A673 (cell line): Measurements from ENCODE around the gene THG1L. TPM values are rescaled to one million over a fixed set of nuclear protein-coding genes. Genes with fewer than 3 reads are reported as not detected.

Source experiments
- BruUV-seq: library from RNA; stranded (reverse); fragments of 400-500 nt; replicated peaks from 2 replicates; lab custom pipeline; 2021; lab: Mats Ljungman, UMichigan
- CTCF ChIA-PET: fragments of 300-600 bp; sonication (Branson Sonifier 250); formaldehyde crosslinking; loops from one replicate; lab custom pipeline; 2022; ENCODE audit warnings: antibody characterized with exemption; lab: Charles Lee
- POLR2A ChIA-PET: fragments of 300-600 bp; sonication (Branson Sonifier 250); formaldehyde crosslinking; loops from one replicate; lab custom pipeline; 2022; ENCODE audit warnings: antibody characterized with exemption; ENCODE audit not compliant: low non-redundant PET; lab: Charles Lee
- DNase-seq: peaks from one replicate; pipeline ENCODE4 v3.0.0-alpha.2; 2015; ENCODE audit warnings: low spot score
- H3K27ac ChIP-seq: fragments of 200-600 bp; sonication (generic); 2 replicates; pipeline ENCODE4 v1.5.1; 2016; ENCODE audit warnings: mixed run types, low read depth, mild to moderate bottlenecking, mixed read lengths, antibody characterized with exemption, low read length; ENCODE audit not compliant: poor library complexity, severe bottlenecking
- H3K27me3 ChIP-seq: fragments of 200-600 bp; sonication (generic); replicated peaks from 2 replicates; pipeline ENCODE4 v1.6.1; 2017; ENCODE audit warnings: mixed run types, low read depth, mild to moderate bottlenecking, mixed read lengths, antibody characterized with exemption, low read length; ENCODE audit not compliant: insufficient read depth, poor library complexity
- H3K36me3 ChIP-seq: fragments of 200-600 bp; sonication (generic); 2 replicates; pipeline ENCODE4 v1.6.1; 2016; ENCODE audit warnings: mixed run types, mild to moderate bottlenecking, mixed read lengths, antibody characterized with exemption, low read length; ENCODE audit not compliant: insufficient read depth, poor library complexity, severe bottlenecking
- H3K4me1 ChIP-seq: fragments of 200-600 bp; sonication (generic); 2 replicates; pipeline ENCODE4 v1.6.1; 2017; ENCODE audit warnings: mixed run types, mild to moderate bottlenecking, mixed read lengths, antibody characterized with exemption, low read length; ENCODE audit not compliant: insufficient read depth, poor library complexity, severe bottlenecking
- H3K4me3 ChIP-seq: fragments of 200-600 bp; sonication (generic); 2 replicates; pipeline ENCODE4 v1.5.1; 2016; ENCODE audit warnings: low read depth, mixed run types, mild to moderate bottlenecking, mixed read lengths, low read length; ENCODE audit not compliant: poor library complexity, severe bottlenecking
- H3K9me3 ChIP-seq: fragments of 200-600 bp; sonication (generic); 2 replicates; pipeline ENCODE4 v1.6.1; 2016; ENCODE audit warnings: mixed run types, low read depth, mild to moderate bottlenecking, mixed read lengths, antibody characterized with exemption, low read length; ENCODE audit not compliant: poor library complexity, severe bottlenecking
- CTCF ChIP-seq: fragments of 300-800, 200-600 bp; sonication (generic); conservative IDR thresholded peaks from 2 replicates; pipeline ENCODE4 v1.5.1; 2017; ENCODE audit warnings: low read depth, mild to moderate bottlenecking, antibody characterized with exemption, low read length, moderate library complexity, mixed read lengths
- EZH2 ChIP-seq: fragments of 200-600 bp; sonication (generic); IDR thresholded peaks from 2 replicates; pipeline ENCODE4 v1.6.1; 2017; ENCODE audit warnings: borderline replicate concordance, low read depth, mild to moderate bottlenecking, mixed read lengths, antibody characterized with exemption, low read length; ENCODE audit not compliant: poor library complexity, severe bottlenecking
- intact Hi-C: fragments of 100-400 bp; cut with micrococcal nuclease; formaldehyde crosslinking; loops from one replicate; pipeline ENCODE4 v1.10.0; 2022; ENCODE audit not compliant: unreplicated experiment
- total RNA-seq: library from RNA; stranded (reverse); gene quantifications from 2 replicates; pipeline ENCODE4 v1.2.3, GENCODE V29; 2021

Gene THG1L
- total RNA-seq, 1 experiment from 2014 or later = 11.8 TPM

DNA sequence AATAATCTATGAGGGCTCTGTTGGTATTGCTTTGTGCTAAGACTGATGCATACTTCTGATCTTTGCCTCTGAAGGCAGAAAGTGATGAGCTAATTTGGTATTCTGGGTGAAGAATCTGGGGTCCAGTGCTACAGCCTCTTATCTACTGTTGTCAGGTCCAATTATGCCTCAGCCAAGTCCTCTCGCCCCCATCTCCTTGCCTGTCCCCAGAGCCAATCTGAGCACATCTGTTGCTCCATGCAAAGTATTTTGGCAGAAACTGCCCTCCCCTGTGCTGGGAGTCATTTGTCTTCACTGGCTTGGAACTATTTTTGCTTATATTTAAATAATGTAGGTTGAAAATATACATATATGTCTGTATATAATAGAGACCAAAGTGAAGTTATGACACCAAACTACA lies 35.7 kb downstream of the THG1L start:
- BruUV-seq = no TSS peak
- intact Hi-C loops = loop anchor here (10.0 kb wide), 1 partner anchor 1368 kb away; no protein-coding TSS in a partner anchor
- CTCF ChIA-PET = no interaction called here

GRCh38 chr5:157767689-157768088 lies 36.5 kb downstream of the THG1L start:
- no peaks in the 10 kb centered on the region for H3K4me1 ChIP-seq
- no peaks in the 10 kb centered on the region for H3K9me3 ChIP-seq
- no peak overlapping the region for H3K4me3 ChIP-seq
- no peak overlapping the region for H3K27ac ChIP-seq
- no peak for DNase-seq
- no TSS peak for BruUV-seq
- intact Hi-C loops = loop anchor here (10.0 kb wide), 1 partner anchor 1367 kb away; no protein-coding TSS in a partner anchor
- TF ChIP-seq CTCF (no peak), EZH2 (no peak)
- POLR2A ChIA-PET = no interaction called here
- H3K27me3 ChIP-seq = no peaks in the 10 kb centered on the region
- CTCF ChIA-PET = interaction anchor here (0.5 kb wide), 1 partner anchor 183 kb away, joined by 3 read pairs; no protein-coding TSS in a partner anchor
- H3K36me3 ChIP-seq = no peaks in the 10 kb centered on the region

More for the DNA sequence above, 35.7 kb downstream of the THG1L start:
- POLR2A ChIA-PET = no interaction called here
- no peaks in the 10 kb centered on the region for H3K9me3 ChIP-seq
- DNase-seq = no peak
- no peak overlapping the region for H3K4me3 ChIP-seq
- no peaks in the 10 kb centered on the region for H3K27me3 ChIP-seq
- H3K27ac ChIP-seq = no peak overlapping the region
- H3K36me3 ChIP-seq = no peaks in the 10 kb centered on the region
- no peaks in the 10 kb centered on the region for H3K4me1 ChIP-seq
- TF ChIP-seq EZH2 (no peak), CTCF (no peak)

DNA sequence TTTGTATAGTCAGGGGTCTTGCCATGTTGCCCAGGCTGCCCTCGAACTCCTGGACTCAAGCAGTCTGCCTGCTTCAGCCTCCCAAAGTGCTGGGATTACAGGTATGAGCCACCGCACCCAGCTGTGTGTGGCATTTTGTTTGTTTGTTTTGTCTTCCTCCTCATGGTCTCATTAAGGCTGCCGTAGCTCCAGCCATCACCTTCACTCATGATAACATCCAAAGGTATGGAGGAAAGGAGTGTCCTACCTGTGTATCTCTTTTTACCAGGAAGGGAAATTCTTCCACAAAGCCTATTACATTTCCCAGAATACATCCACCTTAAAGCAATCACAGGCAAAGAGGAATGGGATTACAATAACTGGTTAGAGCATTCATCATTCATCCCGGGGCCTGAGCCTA lies 39.4 kb downstream of the THG1L start:
- no TSS peak for BruUV-seq
- Histone ChIP-seq H3K27ac (no peak overlapping the region), H3K4me1 (no peaks in the 10 kb centered on the region), H3K36me3 (no peaks in the 10 kb centered on the region), H3K27me3 (no peaks in the 10 kb centered on the region), H3K9me3 (no peaks in the 10 kb centered on the region), H3K4me3 (no peak overlapping the region)
- TF ChIP-seq EZH2 (no peak), CTCF (no peak)
- CTCF ChIA-PET = no interaction called here
- DNase-seq = no peak
- POLR2A ChIA-PET = no interaction called here
- intact Hi-C loops = no loop called here
